H1 (cell line): Measurements from ENCODE around the gene ZNF516. TPM values are rescaled to one million over a fixed set of nuclear protein-coding genes. Genes with fewer than 3 reads are reported as not detected.

Experiments
- polyA plus RNA-seq, 7 experiments: library from polyadenylated mRNA; depleted of rRNA in 3 of 7; stranded (reverse) in 5 of 7; unstranded in 2 of 7; fragments of >200 nt in 5 of 7; fragments of 200-250 nt in 2 of 7; gene quantifications; 1 replicate in 5 of 7; 2 replicates in 1 of 7; 4 replicates in 1 of 7; pipeline versions ENCODE4 v1.2.1 to v1.2.3, GENCODE V29; 2011 to 2013; ENCODE audit warnings: missing spikeins in 2 of 7, mixed read lengths in 2 of 7
- total RNA-seq: library from RNA; stranded (reverse); fragmentation: NEBNext Ultra II Directional; extraction: Animal tissue kit (Norgen Biotek cat#: 25700); gene quantifications from 2 replicates; pipeline ENCODE4 v1.2.1, GENCODE V29; 2021
- TF ChIP-seq, protein P1 (sequence below): fragments of 300-600 bp; sonication (generic); IDR thresholded peaks from 2 replicates; pipeline ENCODE4 v1.7.1; 2012; ENCODE audit warnings: low read length, moderate library complexity, mild to moderate bottlenecking, inconsistent platforms; ENCODE audit not compliant: insufficient replicate concordance

Gene ZNF516
- total and polyA plus RNA-seq, 2 of the 8 experiments (the other 6 are each of a cell fraction or from before 2014, with no cell fraction given) = 7.3 to 17.0 TPM

DNA sequence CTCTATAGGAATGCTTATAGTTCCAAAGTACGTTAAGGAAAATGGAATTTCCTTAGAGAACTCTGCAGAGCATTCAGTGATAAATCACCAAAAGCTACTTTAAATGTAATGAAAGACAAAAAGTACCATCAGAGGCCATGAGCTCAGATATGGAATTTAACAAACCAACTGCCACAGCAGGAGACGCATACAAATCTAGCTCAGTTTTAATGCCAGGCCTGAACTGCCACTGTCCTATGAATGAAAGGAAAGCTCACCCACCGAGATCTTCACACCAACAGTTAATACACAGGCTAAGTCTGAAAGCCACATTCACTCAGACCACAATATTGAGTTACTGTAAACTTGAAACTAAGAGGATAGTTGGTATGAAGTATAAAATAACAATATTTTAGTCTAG is 126.8 kb downstream of the ZNF516 start (continued):
- TF ChIP-seq, protein P1, sequence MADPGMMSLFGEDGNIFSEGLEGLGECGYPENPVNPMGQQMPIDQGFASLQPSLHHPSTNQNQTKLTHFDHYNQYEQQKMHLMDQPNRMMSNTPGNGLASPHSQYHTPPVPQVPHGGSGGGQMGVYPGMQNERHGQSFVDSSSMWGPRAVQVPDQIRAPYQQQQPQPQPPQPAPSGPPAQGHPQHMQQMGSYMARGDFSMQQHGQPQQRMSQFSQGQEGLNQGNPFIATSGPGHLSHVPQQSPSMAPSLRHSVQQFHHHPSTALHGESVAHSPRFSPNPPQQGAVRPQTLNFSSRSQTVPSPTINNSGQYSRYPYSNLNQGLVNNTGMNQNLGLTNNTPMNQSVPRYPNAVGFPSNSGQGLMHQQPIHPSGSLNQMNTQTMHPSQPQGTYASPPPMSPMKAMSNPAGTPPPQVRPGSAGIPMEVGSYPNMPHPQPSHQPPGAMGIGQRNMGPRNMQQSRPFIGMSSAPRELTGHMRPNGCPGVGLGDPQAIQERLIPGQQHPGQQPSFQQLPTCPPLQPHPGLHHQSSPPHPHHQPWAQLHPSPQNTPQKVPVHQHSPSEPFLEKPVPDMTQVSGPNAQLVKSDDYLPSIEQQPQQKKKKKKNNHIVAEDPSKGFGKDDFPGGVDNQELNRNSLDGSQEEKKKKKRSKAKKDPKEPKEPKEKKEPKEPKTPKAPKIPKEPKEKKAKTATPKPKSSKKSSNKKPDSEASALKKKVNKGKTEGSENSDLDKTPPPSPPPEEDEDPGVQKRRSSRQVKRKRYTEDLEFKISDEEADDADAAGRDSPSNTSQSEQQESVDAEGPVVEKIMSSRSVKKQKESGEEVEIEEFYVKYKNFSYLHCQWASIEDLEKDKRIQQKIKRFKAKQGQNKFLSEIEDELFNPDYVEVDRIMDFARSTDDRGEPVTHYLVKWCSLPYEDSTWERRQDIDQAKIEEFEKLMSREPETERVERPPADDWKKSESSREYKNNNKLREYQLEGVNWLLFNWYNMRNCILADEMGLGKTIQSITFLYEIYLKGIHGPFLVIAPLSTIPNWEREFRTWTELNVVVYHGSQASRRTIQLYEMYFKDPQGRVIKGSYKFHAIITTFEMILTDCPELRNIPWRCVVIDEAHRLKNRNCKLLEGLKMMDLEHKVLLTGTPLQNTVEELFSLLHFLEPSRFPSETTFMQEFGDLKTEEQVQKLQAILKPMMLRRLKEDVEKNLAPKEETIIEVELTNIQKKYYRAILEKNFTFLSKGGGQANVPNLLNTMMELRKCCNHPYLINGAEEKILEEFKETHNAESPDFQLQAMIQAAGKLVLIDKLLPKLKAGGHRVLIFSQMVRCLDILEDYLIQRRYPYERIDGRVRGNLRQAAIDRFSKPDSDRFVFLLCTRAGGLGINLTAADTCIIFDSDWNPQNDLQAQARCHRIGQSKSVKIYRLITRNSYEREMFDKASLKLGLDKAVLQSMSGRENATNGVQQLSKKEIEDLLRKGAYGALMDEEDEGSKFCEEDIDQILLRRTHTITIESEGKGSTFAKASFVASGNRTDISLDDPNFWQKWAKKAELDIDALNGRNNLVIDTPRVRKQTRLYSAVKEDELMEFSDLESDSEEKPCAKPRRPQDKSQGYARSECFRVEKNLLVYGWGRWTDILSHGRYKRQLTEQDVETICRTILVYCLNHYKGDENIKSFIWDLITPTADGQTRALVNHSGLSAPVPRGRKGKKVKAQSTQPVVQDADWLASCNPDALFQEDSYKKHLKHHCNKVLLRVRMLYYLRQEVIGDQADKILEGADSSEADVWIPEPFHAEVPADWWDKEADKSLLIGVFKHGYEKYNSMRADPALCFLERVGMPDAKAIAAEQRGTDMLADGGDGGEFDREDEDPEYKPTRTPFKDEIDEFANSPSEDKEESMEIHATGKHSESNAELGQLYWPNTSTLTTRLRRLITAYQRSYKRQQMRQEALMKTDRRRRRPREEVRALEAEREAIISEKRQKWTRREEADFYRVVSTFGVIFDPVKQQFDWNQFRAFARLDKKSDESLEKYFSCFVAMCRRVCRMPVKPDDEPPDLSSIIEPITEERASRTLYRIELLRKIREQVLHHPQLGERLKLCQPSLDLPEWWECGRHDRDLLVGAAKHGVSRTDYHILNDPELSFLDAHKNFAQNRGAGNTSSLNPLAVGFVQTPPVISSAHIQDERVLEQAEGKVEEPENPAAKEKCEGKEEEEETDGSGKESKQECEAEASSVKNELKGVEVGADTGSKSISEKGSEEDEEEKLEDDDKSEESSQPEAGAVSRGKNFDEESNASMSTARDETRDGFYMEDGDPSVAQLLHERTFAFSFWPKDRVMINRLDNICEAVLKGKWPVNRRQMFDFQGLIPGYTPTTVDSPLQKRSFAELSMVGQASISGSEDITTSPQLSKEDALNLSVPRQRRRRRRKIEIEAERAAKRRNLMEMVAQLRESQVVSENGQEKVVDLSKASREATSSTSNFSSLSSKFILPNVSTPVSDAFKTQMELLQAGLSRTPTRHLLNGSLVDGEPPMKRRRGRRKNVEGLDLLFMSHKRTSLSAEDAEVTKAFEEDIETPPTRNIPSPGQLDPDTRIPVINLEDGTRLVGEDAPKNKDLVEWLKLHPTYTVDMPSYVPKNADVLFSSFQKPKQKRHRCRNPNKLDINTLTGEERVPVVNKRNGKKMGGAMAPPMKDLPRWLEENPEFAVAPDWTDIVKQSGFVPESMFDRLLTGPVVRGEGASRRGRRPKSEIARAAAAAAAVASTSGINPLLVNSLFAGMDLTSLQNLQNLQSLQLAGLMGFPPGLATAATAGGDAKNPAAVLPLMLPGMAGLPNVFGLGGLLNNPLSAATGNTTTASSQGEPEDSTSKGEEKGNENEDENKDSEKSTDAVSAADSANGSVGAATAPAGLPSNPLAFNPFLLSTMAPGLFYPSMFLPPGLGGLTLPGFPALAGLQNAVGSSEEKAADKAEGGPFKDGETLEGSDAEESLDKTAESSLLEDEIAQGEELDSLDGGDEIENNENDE = no peak
